GM19099 (cell line): ENCODE measurements around the gene ZNF324B.

Experiments
- POLR2A ChIP-seq: IDR thresholded peaks from 3 replicates; pipeline ENCODE4 v1.6.1; 2011; ENCODE audit warnings: low read depth; ENCODE audit not compliant: insufficient read length; ENCODE audit errors: extremely low read depth

Gene ZNF324B

GRCh38 chr19:58451358-58452101 lies at the start of gene ZNF324B:
Gene ZNF324B (plus strand): TSS chr19:58451622. CDS start chr19:58453702, 2,080 bp downstream.
- TF ChIP-seq POLR2A: peak; percentile 74

- no peak for TF ChIP-seq POLR2A
These were observed 49.5 kb upstream of the ZNF324B start for GRCh38 chr19:58401840-58402421.

GRCh38 chr19:58406818-58407657 lies 44.4 kb upstream of the ZNF324B start:
- no peak for TF ChIP-seq POLR2A

- TF ChIP-seq POLR2A: no peak
These were observed 43.7 kb upstream of the ZNF324B start for GRCh38 chr19:58407658-58408151.

DNA sequence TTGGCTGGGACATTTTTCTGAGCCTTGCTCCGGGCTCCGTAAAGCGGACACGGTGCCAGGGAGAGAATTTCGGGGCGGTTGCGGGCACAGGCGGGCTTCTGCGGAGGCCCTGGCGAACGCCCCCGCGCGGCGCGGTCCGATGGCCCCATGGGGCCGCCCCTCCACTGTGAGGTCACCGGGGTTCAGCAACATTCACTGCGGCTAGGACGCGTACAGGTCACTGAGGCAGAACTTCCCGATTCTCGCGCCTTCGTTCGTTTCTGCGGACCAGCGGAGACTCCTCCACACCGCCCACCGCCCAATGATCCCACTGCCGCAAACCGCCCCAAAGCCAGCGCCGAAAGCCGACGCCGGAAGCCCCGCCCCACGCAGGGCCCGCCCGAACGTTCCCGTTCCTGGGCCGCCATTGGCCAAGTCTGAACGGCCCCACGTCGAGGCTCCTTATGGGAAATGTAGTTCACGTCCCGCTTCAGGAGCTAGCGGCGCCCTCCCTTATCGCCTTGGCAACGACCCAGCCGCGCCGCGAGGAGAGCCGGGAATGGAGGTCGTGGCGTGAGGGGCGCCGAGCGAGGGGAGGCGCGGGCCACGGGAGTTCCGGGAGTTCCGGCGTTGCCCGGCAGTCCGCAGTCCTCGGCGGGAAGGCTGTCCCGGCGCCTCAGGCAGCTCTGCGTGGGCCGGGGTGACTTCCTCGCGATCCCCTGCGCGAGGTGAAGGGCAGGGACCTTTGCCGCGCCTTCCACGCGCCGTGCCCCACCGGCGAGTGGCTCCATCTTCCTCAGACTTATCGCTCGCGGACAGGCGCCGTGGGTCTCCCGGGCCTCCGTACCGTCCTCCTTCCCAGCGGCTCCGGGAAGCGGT lies 43.0 kb upstream of the ZNF324B start, which contains the start of gene ZNF584:
TSS of gene ZNF584 (plus strand) at position 498 of the 858 bp plus-strand sequence. CDS start 499 bp downstream, outside the sequence.
- TF ChIP-seq POLR2A: peak; percentile 85

- no peak for TF ChIP-seq POLR2A
These were observed 42.2 kb upstream of the ZNF324B start for GRCh38 chr19:58409010-58409790.

DNA sequence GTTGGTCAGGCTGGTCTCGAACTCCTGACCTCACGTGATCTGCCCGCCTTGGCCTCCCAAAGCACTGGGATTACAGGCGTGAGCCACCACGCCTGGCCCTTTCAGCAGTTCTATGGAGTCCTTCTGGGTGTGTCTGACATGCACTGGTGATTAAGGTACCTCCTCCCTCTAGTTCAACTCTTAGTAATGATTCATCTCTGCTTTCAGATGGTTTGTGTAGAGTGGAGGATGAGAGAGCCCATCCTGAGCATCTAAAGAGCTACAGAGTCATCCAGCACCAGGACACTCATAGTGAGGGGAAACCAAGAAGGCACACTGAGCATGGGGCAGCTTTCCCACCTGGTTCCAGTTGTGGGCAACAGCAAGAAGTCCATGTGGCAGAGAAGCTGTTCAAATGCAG lies 34.8 kb upstream of the ZNF324B start:
- no peak for TF ChIP-seq POLR2A

DNA sequence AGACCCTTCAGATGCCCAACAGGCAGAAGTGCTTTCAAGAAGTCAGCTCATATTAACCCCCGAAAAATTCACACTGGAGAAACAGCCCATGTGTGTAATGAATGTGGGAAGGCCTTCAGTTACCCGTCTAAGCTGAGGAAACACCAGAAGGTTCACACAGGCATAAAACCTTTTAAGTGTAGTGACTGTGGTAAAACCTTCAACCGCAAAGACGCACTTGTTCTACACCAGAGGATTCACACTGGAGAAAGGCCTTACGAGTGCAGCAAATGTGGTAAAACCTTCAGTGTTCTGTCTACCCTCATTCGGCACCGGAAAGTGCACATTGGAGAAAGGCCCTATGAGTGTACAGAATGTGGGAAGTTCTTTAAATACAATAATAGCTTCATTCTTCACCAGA lies 34.4 kb upstream of the ZNF324B start:
- TF ChIP-seq POLR2A: no peak

GRCh38 chr19:58428617-58429016 lies 22.8 kb upstream of the ZNF324B start:
- no peak for TF ChIP-seq POLR2A

GRCh38 chr19:58429745-58430144 lies 21.7 kb upstream of the ZNF324B start:
- no peak for TF ChIP-seq POLR2A

DNA sequence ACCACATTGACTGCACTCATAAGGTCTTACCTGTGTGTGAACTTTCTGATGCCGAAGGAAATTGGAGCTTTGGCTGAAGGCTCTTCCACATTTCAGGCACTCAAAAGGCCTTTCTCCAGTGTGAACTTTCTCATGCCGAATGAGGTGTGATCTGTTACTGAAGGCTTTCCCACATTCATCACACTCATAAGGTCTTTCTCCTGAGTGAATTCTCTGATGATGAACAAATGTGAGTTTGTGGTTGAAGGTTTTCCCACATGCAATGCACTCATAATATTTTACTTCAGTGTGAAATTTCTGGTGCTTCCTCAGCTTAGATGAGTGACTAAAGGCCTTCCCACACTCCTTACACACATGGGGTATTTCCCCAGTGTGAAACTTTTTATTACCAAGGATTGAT lies 17.2 kb upstream of the ZNF324B start:
- no peak for TF ChIP-seq POLR2A

- TF ChIP-seq POLR2A: peak; percentile 72
These were observed 11.6 kb upstream of the ZNF324B start, which contains the start of gene ZNF132 for GRCh38 chr19:58439576-58440554. Gene ZNF132 (minus strand): TSS chr19:58440153. CDS start chr19:58439821, 332 bp downstream.
